ENCODE results near the gene OSBPL6.

DNA sequence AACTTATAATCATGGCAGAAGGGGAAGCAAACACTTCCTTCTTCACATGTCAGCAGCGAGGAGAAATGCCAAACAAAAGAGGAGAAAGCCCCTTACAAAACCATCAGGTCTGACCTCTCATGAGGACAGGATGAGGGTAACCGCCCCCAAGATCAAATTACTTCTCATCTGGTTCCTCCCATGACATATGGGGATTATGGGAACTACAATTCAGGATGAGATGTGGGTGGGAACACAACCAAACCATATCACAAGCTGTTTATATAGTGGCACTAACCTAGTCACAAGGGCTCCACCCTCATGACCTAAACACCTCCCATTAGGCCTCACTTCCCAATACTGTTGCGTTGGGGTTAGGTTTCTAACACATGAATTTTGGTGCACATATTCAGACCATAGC is 110.0 kb downstream of the OSBPL6 start:
- TF ChIP-seq CTCF (IDR thresholded peaks at IDR 0.05) (no peak), POLR2A (IDR thresholded peaks at IDR 0.05; ENCODE audit: low read depth) (no peak), POLR2AphosphoS5 (IDR thresholded peaks at IDR 0.05) (no peak), EP300 (IDR thresholded peaks at IDR 0.05) (no peak)
